Endothelial cell of umbilical vein (primary cell): ENCODE measurements around the gene TTLL10. TPM values are rescaled to one million over a fixed set of nuclear protein-coding genes. Genes with fewer than 3 reads are reported as not detected.

Experiments used
- BruUV-seq: library from RNA; stranded (reverse); fragments of 400-500 nt; replicated peaks from 2 replicates; lab custom pipeline; 2021; lab: Mats Ljungman, UMichigan
- CTCF ChIA-PET: fragments of 300-600, 350-600 bp; sonication (Branson Sonifier 250); formaldehyde crosslinking; loops from one replicate; lab custom pipeline; 2021; ENCODE audit warnings: antibody characterized with exemption, inconsistent platforms; lab: Charles Lee
- POLR2A ChIA-PET: fragments of 300-600, 350-600 bp; sonication (Branson Sonifier 250); formaldehyde crosslinking; loops from one replicate; lab custom pipeline; 2021; ENCODE audit warnings: antibody characterized with exemption, inconsistent platforms; lab: Charles Lee
- DNase-seq: peaks from one replicate; pipeline ENCODE4 v3.0.0-alpha.2; 2011; ENCODE audit warnings: low read depth, low spot score
- FAIRE-seq: peaks from 2 replicates; lab custom pipeline; 2011; peaks lifted over from hg19 to GRCh38; lab: Jason Lieb, UNC
- H2AFZ ChIP-seq: 2 replicates; pipeline ENCODE4 v1.6.0; 2012; ENCODE audit warnings: low read depth, low read length, control low read depth, inconsistent platforms
- H3K27ac ChIP-seq: 2 replicates; pipeline ENCODE4 v1.5.1; 2011; ENCODE audit warnings: low read depth, mild to moderate bottlenecking, control low read depth, low read length, moderate library complexity; ENCODE audit not compliant: insufficient read depth
- H3K27me3 ChIP-seq, 2 experiments: 2 replicates each; pipeline versions ENCODE4 v1.6.0 to v1.6.1; 2011; ENCODE audit warnings: low read length in 2 of 2, mixed read lengths in 1 of 2; ENCODE audit not compliant: control insufficient read depth in 2 of 2, insufficient read depth in 2 of 2
- H3K36me3 ChIP-seq, 2 experiments: 2 replicates in 1 of 2; 3 replicates in 1 of 2; pipeline ENCODE4 v1.5.1; 2011; ENCODE audit warnings: low read length in 2 of 2, mild to moderate bottlenecking in 1 of 2, moderate library complexity in 1 of 2; ENCODE audit not compliant: control insufficient read depth in 2 of 2, insufficient read depth in 2 of 2; ENCODE audit errors: extremely low read depth in 1 of 2
- H3K4me1 ChIP-seq: 3 replicates; pipeline ENCODE4 v1.5.1; 2011; ENCODE audit warnings: mild to moderate bottlenecking, low read length; ENCODE audit not compliant: control insufficient read depth, insufficient read depth; ENCODE audit errors: extremely low read depth
- H3K4me2 ChIP-seq: 2 replicates; pipeline ENCODE4 v1.6.1; 2011; ENCODE audit warnings: low read length, control low read depth, mixed read lengths; ENCODE audit not compliant: insufficient read depth
- H3K4me3 ChIP-seq, 3 experiments: fragments of 200-600 bp in 1 of 3; sonication (generic), shearing (Covaris generic) in 1 of 3; replicated peaks in 1 of 3; 2 replicates each; pipeline ENCODE4 v1.5.1; 2011 to 2016; ENCODE audit warnings: control low read depth in 3 of 3, low read length in 3 of 3, mild to moderate bottlenecking in 2 of 3, inconsistent platforms in 1 of 3, low read depth in 1 of 3, moderate library complexity in 1 of 3; ENCODE audit not compliant: insufficient read depth in 1 of 3
- H3K79me2 ChIP-seq: 2 replicates; pipeline ENCODE4 v1.6.0; 2012; ENCODE audit warnings: low read length, inconsistent platforms; ENCODE audit not compliant: control insufficient read depth, insufficient read depth
- H3K9ac ChIP-seq: replicated peaks from 2 replicates; pipeline ENCODE3; 2011; ENCODE audit warnings: low read length, control low read depth; ENCODE audit not compliant: insufficient read depth; ENCODE audit errors: extremely low read depth
- H3K9me1 ChIP-seq: replicated peaks from 3 replicates; pipeline ENCODE4 v1.6.0; 2011; ENCODE audit warnings: mild to moderate bottlenecking, low read length; ENCODE audit not compliant: control insufficient read depth, insufficient read depth; ENCODE audit errors: extremely low read depth
- H3K9me3 ChIP-seq: replicated peaks from 2 replicates; pipeline ENCODE4 v1.5.1; 2012; ENCODE audit warnings: low read length, inconsistent platforms; ENCODE audit not compliant: control insufficient read depth, insufficient read depth
- H4K20me1 ChIP-seq: replicated peaks from 2 replicates; pipeline ENCODE3; 2011; ENCODE audit warnings: mild to moderate bottlenecking, low read length; ENCODE audit not compliant: control insufficient read depth, insufficient read depth; ENCODE audit errors: extremely low read depth
- CTCF ChIP-seq, 2 donors: IDR thresholded peaks; 1 replicate in 1 of 2; 2 replicates in 1 of 2; pipeline ENCODE4 v1.5.1; 2011; ENCODE audit warnings: low read length in 2 of 2, mild to moderate bottlenecking in 2 of 2, moderate library complexity in 2 of 2, control low read depth in 1 of 2, inconsistent platforms in 1 of 2, low read depth in 1 of 2; ENCODE audit not compliant: insufficient read depth in 1 of 2; ENCODE audit errors: extremely low read depth in 1 of 2
- EZH2 ChIP-seq: IDR thresholded peaks from 2 replicates; pipeline ENCODE4 v1.6.1; 2012; ENCODE audit warnings: borderline replicate concordance, low read depth, mild to moderate bottlenecking, moderate library complexity, low read length, inconsistent platforms; ENCODE audit not compliant: severe bottlenecking
- FOS ChIP-seq: IDR thresholded peaks from 2 replicates; pipeline ENCODE4 v1.6.1; 2011; ENCODE audit warnings: mild to moderate bottlenecking, low read length, moderate library complexity, borderline replicate concordance; ENCODE audit not compliant: insufficient read depth
- GATA2 ChIP-seq: IDR thresholded peaks from 2 replicates; pipeline ENCODE4 v1.7.0; 2011; ENCODE audit warnings: low read depth, mild to moderate bottlenecking, moderate library complexity, mixed read lengths, low read length; ENCODE audit not compliant: insufficient read length, insufficient read depth
- JUN ChIP-seq: IDR thresholded peaks from 2 replicates; pipeline ENCODE4 v1.6.1; 2011; ENCODE audit warnings: borderline replicate concordance, low read depth; ENCODE audit not compliant: insufficient read length, insufficient read depth
- MAX ChIP-seq: IDR thresholded peaks from 2 replicates; pipeline ENCODE4 v1.6.1; 2011; ENCODE audit not compliant: insufficient read depth, insufficient read length
- MYC ChIP-seq: IDR thresholded peaks from one replicate; pipeline ENCODE4 v1.6.1; 2011; ENCODE audit warnings: mild to moderate bottlenecking, low read depth, low read length
- POLR2A ChIP-seq: IDR thresholded peaks from 2 replicates; pipeline ENCODE4 v1.6.1; 2012; ENCODE audit warnings: low read depth, mild to moderate bottlenecking, control low read depth, low read length
- POLR2AphosphoS5 ChIP-seq: IDR thresholded peaks from 2 replicates; pipeline ENCODE4 v1.6.1; 2012; ENCODE audit warnings: low read depth, mild to moderate bottlenecking, control low read depth, low read length, moderate library complexity; ENCODE audit not compliant: insufficient read depth
- dilution Hi-C: fragments of 300-500 bp; cut with MboI; formaldehyde crosslinking; loops from one replicate; pipeline ENCODE4 v1.15.0; 2019; ENCODE audit warnings: low sequenced_read_pairs; ENCODE audit not compliant: extremely low pct_ligation_motif_present
- intact Hi-C: fragments of 100-400 bp; cut with micrococcal nuclease; formaldehyde crosslinking; loops from one replicate; pipeline ENCODE4 v1.10.0; 2022
- polyA plus RNA-seq, 4 experiments: library from polyadenylated mRNA; depleted of rRNA in 3 of 4; stranded (reverse) in 3 of 4; unstranded in 1 of 4; fragments of >200 nt; gene quantifications; 2 replicates each; pipeline versions ENCODE4 v1.2.1 to v1.2.3, GENCODE V29; 2011 to 2012; ENCODE audit warnings: missing spikeins in 1 of 4
- total RNA-seq: library from RNA; stranded (reverse); gene quantifications from 2 replicates; pipeline ENCODE4 v1.2.3, GENCODE V29; 2021

The TTLL10 gene
- total and polyA plus RNA-seq, 2 donors (not counting 3 experiments of a cell fraction or from before 2014, with no cell fraction given), result not detected

GRCh38 chr1:1157426-1157913 lies 16.2 kb upstream of the TTLL10 start:
- TSS peak; percentile 91 for BruUV-seq
- no peaks in the 10 kb centered on the region for H3K27me3 ChIP-seq
- dilution Hi-C loops (no loop called here), intact Hi-C loops (loop anchor here (1.0 kb wide), 1 partner anchor 35 kb away; no protein-coding TSS in a partner anchor)
- H3K9me1 ChIP-seq, result no peaks in the 10 kb centered on the region
- TF ChIP-seq POLR2AphosphoS5, result peak; percentile 57
- no peak for TF ChIP-seq JUN
- TF ChIP-seq GATA2, result no peak
- peak; percentile 62 for TF ChIP-seq POLR2A
- TF ChIP-seq CTCF (IDR thresholded peaks at IDR 0.05; ENCODE audit: extremely low read depth in 1 of 2, insufficient read depth in 1 of 2, low read depth in 1 of 2, low read length in 2 of 2), result no peak
- TF ChIP-seq EZH2, result no peak
- TF ChIP-seq MYC, result no peak
- TF ChIP-seq MAX, result no peak
- TF ChIP-seq FOS, result no peak
- H3K9ac ChIP-seq, result peak overlapping the region; percentile 76
- no peaks in the 10 kb centered on the region for H4K20me1 ChIP-seq
- ChIA-PET CTCF (interaction anchor here (1.1 to 2.0 kb wide), 3 partner anchors 35 to 134 kb away, joined by 3 to 6 read pairs (median 3); no protein-coding TSS in a partner anchor), POLR2A (no interaction called here)
- DNase-seq, result peak; percentile 70
- peak overlapping the region in 2 of 3 experiments; percentile 1 to 46 for H3K4me3 ChIP-seq
- peaks cover 14% of the 10 kb centered on the region for H3K4me1 ChIP-seq
- H3K36me3 ChIP-seq, result no peaks in the 10 kb centered on the region
- no peaks in the 10 kb centered on the region for H3K9me3 ChIP-seq
- peak overlapping the region; percentile 33 for H3K4me2 ChIP-seq
- H3K27ac ChIP-seq, result peak overlapping the region; percentile 49
- peak; percentile 82 for FAIRE-seq
- H3K79me2 ChIP-seq, result no peaks in the 10 kb centered on the region
- peak overlapping the region; percentile 1 for H2AFZ ChIP-seq
